ENCODE results near the gene PKN1. TPM values are rescaled to one million over a fixed set of nuclear protein-coding genes. Genes with fewer than 3 reads are reported as not detected.

PKN1 gene
- total RNA-seq, 1 experiment from 2014 or later, result 170 TPM

DNA sequence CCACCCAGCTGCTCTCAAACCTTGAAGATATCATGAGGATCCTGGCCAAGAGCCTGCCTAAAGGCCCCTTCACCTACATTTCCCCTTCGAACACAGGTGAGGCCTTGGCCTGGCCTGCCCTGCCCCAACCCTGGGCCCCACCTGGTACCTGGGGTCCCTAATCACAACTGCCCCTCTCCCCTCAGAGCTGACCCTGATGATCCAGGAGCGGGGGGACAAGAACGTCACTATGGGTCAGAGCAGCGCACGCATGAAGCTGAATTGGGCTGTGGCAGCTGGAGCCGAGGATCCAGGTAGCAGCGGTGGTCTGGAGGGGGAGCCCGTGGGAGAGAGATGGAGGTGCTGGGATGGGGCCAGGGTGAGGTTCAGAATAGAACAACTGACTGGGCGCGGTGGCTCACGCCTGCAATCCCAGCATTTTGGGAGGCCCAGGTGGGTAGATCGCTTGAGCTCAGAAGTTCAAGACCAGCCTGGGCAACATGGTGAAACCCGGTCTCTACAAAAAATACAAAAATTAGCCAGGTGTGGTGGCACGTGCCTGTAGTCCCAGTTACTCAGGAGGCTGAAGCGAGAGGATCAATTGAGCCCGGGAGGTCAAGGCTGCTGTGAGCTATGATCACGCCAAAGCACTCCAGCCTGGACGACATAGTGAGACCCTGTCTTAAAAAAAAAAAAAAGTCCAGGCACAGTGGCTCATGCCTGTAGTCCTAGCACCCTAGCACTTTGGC is 31.5 kb upstream of the PKN1 start:
- Mint-ChIP-seq H3K9me3 (no peaks in the 10 kb centered on the region), H3K4me1 (peaks cover 9% of the 10 kb centered on the region), H3K27ac (no peak overlapping the region), H3K36me3 (no peaks in the 10 kb centered on the region), H3K27me3 (ENCODE audit: low read depth) (no peaks in the 10 kb centered on the region), H3K4me3 (no peak overlapping the region)
- TF ChIP-seq, protein P1, sequence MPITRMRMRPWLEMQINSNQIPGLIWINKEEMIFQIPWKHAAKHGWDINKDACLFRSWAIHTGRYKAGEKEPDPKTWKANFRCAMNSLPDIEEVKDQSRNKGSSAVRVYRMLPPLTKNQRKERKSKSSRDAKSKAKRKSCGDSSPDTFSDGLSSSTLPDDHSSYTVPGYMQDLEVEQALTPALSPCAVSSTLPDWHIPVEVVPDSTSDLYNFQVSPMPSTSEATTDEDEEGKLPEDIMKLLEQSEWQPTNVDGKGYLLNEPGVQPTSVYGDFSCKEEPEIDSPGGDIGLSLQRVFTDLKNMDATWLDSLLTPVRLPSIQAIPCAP (CRISPR knock-in tag; IDR thresholded peaks at IDR 0.05), result no peak
- TF ChIP-seq, protein P2, sequence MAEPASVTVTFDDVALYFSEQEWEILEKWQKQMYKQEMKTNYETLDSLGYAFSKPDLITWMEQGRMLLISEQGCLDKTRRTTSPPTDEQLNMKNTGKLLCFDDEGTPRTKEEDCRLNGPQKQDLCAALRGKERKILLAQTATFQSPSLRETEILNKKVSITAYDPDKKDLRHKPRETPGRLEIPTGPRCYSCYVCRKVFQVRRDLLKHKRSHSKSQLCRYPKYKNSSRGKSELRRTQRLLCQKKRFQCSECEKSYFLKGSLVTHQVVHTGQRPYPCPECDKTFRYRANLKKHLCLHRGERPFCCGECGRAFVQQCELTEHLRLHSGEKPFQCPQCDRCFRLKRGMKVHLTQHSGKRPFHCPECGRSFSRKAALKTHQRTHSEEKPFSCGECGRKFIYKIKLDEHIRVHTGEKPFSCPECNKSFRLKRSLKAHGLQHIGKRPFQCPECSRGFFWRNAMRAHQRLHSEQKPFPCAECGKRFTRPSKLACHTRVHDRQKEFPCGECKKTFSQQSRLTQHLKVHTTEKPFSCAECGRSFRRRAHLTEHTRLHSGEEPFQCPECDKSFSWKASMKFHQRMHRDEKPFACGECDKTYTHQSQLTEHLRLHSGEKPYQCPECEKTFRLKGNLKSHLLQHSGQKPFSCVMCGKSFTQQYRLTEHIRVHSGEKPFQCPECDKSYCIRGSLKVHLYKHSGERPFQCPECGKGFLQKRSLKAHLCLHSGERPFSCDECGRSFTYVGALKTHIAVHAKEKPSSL (CRISPR knock-in tag; conservative IDR thresholded peaks at IDR 0.05), result no peak
- TF ChIP-seq MYBL2 (CRISPR knock-in tag; IDR thresholded peaks at IDR 0.05) (no peak), SMAD4 (CRISPR knock-in tag; IDR thresholded peaks at IDR 0.05) (no peak), ZNF263 (CRISPR knock-in tag; IDR thresholded peaks at IDR 0.05; ENCODE audit: low read depth) (no peak), ZNF671 (CRISPR knock-in tag; IDR thresholded peaks at IDR 0.05) (no peak), JAZF1 (CRISPR knock-in tag; IDR thresholded peaks at IDR 0.05) (no peak)
- TF ChIP-seq, protein P3, sequence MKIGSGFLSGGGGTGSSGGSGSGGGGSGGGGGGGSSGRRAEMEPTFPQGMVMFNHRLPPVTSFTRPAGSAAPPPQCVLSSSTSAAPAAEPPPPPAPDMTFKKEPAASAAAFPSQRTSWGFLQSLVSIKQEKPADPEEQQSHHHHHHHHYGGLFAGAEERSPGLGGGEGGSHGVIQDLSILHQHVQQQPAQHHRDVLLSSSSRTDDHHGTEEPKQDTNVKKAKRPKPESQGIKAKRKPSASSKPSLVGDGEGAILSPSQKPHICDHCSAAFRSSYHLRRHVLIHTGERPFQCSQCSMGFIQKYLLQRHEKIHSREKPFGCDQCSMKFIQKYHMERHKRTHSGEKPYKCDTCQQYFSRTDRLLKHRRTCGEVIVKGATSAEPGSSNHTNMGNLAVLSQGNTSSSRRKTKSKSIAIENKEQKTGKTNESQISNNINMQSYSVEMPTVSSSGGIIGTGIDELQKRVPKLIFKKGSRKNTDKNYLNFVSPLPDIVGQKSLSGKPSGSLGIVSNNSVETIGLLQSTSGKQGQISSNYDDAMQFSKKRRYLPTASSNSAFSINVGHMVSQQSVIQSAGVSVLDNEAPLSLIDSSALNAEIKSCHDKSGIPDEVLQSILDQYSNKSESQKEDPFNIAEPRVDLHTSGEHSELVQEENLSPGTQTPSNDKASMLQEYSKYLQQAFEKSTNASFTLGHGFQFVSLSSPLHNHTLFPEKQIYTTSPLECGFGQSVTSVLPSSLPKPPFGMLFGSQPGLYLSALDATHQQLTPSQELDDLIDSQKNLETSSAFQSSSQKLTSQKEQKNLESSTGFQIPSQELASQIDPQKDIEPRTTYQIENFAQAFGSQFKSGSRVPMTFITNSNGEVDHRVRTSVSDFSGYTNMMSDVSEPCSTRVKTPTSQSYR (CRISPR knock-in tag; IDR thresholded peaks at IDR 0.05), result no peak
- TF ChIP-seq, protein P4, sequence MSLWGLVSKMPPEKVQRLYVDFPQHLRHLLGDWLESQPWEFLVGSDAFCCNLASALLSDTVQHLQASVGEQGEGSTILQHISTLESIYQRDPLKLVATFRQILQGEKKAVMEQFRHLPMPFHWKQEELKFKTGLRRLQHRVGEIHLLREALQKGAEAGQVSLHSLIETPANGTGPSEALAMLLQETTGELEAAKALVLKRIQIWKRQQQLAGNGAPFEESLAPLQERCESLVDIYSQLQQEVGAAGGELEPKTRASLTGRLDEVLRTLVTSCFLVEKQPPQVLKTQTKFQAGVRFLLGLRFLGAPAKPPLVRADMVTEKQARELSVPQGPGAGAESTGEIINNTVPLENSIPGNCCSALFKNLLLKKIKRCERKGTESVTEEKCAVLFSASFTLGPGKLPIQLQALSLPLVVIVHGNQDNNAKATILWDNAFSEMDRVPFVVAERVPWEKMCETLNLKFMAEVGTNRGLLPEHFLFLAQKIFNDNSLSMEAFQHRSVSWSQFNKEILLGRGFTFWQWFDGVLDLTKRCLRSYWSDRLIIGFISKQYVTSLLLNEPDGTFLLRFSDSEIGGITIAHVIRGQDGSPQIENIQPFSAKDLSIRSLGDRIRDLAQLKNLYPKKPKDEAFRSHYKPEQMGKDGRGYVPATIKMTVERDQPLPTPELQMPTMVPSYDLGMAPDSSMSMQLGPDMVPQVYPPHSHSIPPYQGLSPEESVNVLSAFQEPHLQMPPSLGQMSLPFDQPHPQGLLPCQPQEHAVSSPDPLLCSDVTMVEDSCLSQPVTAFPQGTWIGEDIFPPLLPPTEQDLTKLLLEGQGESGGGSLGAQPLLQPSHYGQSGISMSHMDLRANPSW (CRISPR knock-in tag; conservative IDR thresholded peaks at IDR 0.05; ENCODE audit: low read depth), result no peak
- TF ChIP-seq, protein P5, sequence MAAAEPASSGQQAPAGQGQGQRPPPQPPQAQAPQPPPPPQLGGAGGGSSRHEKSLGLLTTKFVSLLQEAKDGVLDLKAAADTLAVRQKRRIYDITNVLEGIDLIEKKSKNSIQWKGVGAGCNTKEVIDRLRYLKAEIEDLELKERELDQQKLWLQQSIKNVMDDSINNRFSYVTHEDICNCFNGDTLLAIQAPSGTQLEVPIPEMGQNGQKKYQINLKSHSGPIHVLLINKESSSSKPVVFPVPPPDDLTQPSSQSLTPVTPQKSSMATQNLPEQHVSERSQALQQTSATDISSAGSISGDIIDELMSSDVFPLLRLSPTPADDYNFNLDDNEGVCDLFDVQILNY (CRISPR knock-in tag; IDR thresholded peaks at IDR 0.05), result no peak
- TF ChIP-seq, protein P6, sequence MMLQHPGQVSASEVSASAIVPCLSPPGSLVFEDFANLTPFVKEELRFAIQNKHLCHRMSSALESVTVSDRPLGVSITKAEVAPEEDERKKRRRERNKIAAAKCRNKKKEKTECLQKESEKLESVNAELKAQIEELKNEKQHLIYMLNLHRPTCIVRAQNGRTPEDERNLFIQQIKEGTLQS (CRISPR knock-in tag; conservative IDR thresholded peaks at IDR 0.05), result no peak
- no peak for DNase-seq (ENCODE audit: low spot score)
- no peak for ATAC-seq
- ChIA-PET CTCF (interaction anchor here (1.4 to 6.8 kb wide), 2 partner anchors 40 to 78 kb away, joined by 4 to 197 read pairs; no protein-coding TSS in a partner anchor), POLR2A (interaction anchor here (0.6 kb wide), 1 partner anchor 217 kb away, joined by 5 read pairs; no protein-coding TSS in a partner anchor)

DNA sequence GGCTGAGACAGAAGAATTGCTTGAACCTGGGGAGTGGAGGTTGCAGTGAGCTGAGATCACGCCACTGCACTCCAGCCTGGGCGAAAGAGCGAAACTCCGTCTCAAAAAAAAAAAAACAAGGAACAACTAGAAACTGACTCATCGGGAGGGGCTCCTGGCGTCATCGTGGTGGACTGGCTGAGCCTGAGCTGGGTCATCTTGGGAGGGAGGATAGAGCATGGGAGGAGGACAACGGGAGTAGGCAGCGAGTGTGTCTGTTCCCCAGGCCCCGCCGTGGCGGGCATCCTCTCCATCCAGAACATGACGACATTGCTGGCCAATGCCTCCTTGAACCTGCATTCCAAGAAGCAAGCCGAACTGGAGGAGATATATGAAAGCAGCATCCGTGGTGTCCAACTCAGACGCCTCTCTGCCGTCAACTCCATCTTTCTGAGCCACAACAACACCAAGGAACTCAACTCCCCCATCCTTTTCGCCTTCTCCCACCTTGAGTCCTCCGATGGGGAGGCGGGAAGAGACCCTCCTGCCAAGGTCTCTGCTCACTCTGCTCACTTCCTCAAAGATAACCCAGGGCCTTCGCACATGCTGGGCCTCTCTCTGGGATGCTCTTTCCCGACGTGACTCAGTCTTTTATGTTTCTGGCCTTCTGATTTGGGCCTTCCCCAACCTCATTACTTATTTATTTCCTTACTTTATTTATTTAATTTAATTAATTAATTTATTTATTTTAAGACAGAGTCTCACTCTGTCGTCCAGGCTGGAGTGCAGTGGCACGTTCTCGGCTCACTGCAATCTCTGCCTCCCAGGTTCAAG is 30.6 kb upstream of the PKN1 start:
- Mint-ChIP-seq H3K4me3 (no peak overlapping the region), H3K9me3 (no peaks in the 10 kb centered on the region), H3K27ac (no peak overlapping the region), H3K36me3 (no peaks in the 10 kb centered on the region), H3K4me1 (peaks cover 14% of the 10 kb centered on the region), H3K27me3 (ENCODE audit: low read depth) (no peaks in the 10 kb centered on the region)
- CTCF ChIA-PET, result interaction anchor here (5.3 to 6.8 kb wide), 2 partner anchors 41 to 51 kb away, joined by 103 to 197 read pairs; no protein-coding TSS in a partner anchor
- DNase-seq (ENCODE audit: low spot score), result no peak
- POLR2A ChIA-PET, result interaction anchor here (0.6 kb wide), 1 partner anchor 218 kb away, joined by 5 read pairs; no protein-coding TSS in a partner anchor
- TF ChIP-seq MYBL2 (CRISPR knock-in tag; IDR thresholded peaks at IDR 0.05) (no peak), SMAD4 (CRISPR knock-in tag; IDR thresholded peaks at IDR 0.05) (no peak), FOXJ3 (CRISPR knock-in tag; IDR thresholded peaks at IDR 0.05; ENCODE audit: borderline replicate concordance) (no peak), ATF1 (CRISPR knock-in tag; IDR thresholded peaks at IDR 0.05) (no peak), PRRX2 (CRISPR knock-in tag; IDR thresholded peaks at IDR 0.05) (no peak), KAT7 (CRISPR knock-in tag; IDR thresholded peaks at IDR 0.05; ENCODE audit: borderline replicate concordance) (no peak)
- TF ChIP-seq, protein P7, sequence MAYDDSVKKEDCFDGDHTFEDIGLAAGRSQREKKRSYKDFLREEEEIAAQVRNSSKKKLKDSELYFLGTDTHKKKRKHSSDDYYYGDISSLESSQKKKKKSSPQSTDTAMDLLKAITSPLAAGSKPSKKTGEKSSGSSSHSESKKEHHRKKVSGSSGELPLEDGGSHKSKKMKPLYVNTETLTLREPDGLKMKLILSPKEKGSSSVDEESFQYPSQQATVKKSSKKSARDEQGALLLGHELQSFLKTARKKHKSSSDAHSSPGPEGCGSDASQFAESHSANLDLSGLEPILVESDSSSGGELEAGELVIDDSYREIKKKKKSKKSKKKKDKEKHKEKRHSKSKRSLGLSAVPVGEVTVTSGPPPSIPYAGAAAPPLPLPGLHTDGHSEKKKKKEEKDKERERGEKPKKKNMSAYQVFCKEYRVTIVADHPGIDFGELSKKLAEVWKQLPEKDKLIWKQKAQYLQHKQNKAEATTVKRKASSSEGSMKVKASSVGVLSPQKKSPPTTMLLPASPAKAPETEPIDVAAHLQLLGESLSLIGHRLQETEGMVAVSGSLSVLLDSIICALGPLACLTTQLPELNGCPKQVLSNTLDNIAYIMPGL (CRISPR knock-in tag; IDR thresholded peaks at IDR 0.05), result no peak
- TF ChIP-seq, protein P8, sequence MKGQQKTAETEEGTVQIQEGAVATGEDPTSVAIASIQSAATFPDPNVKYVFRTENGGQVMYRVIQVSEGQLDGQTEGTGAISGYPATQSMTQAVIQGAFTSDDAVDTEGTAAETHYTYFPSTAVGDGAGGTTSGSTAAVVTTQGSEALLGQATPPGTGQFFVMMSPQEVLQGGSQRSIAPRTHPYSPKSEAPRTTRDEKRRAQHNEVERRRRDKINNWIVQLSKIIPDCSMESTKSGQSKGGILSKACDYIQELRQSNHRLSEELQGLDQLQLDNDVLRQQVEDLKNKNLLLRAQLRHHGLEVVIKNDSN (CRISPR knock-in tag; IDR thresholded peaks at IDR 0.05), result no peak
- ATAC-seq, result no peak

Measured in WTC11 (cell line).